DND-41 (cell line): Measurements from ENCODE around the gene KRT79.

Experiments
- ATAC-seq: fragments of 200-7000 bp; cut with Tn5 transposase; 3 replicates; pipeline ENCODE4 v1.9.1; 2021; ENCODE audit warnings: low read depth; ENCODE audit not compliant: insufficient read depth
- DNase-seq: peaks from one replicate; pipeline ENCODE4 v3.0.0-alpha.2; 2020
- H2AFZ ChIP-seq: 2 replicates; pipeline ENCODE4 v1.6.0; 2012; ENCODE audit warnings: low read depth, low read length
- H3K27ac ChIP-seq: 2 replicates; pipeline ENCODE4 v1.5.1; 2012; ENCODE audit warnings: low read length, inconsistent platforms
- H3K27me3 ChIP-seq: fragments of 200-600 bp; sonication (generic); 2 replicates; pipeline ENCODE4 v1.6.0; 2012; ENCODE audit warnings: low read length, mild to moderate bottlenecking, inconsistent platforms; ENCODE audit not compliant: insufficient read depth, poor library complexity
- H3K36me3 ChIP-seq: 2 replicates; pipeline ENCODE4 v1.5.1; 2012; ENCODE audit warnings: low read length, inconsistent platforms; ENCODE audit not compliant: insufficient read depth
- H3K4me1 ChIP-seq: 2 replicates; pipeline ENCODE4 v1.5.1; 2012; ENCODE audit warnings: mild to moderate bottlenecking, low read length; ENCODE audit not compliant: insufficient read depth
- H3K4me2 ChIP-seq: 2 replicates; pipeline ENCODE4 v1.6.0; 2012; ENCODE audit warnings: mild to moderate bottlenecking, moderate library complexity, low read length, inconsistent platforms; ENCODE audit not compliant: insufficient read depth
- H3K4me3 ChIP-seq, 2 experiments: fragments of 200-600 bp in 1 of 2; shearing (Covaris generic) in 1 of 2; 2 replicates each; pipeline ENCODE4 v1.5.1; 2012 to 2016; ENCODE audit warnings: inconsistent platforms in 2 of 2, low read length in 2 of 2, mild to moderate bottlenecking in 2 of 2, low read depth in 1 of 2, moderate library complexity in 1 of 2
- H3K79me2 ChIP-seq: 2 replicates; pipeline ENCODE4 v1.6.0; 2012; ENCODE audit warnings: low read length, inconsistent platforms; ENCODE audit not compliant: insufficient read depth
- H3K9ac ChIP-seq: 2 replicates; pipeline ENCODE4 v1.6.0; 2012; ENCODE audit warnings: low read depth, mild to moderate bottlenecking, inconsistent platforms, low read length, moderate library complexity
- H3K9me3 ChIP-seq: 2 replicates; pipeline ENCODE4 v1.5.1; 2012; ENCODE audit warnings: low read length, moderate library complexity, mild to moderate bottlenecking, inconsistent platforms; ENCODE audit not compliant: insufficient read depth, severe bottlenecking
- H4K20me1 ChIP-seq: 2 replicates; pipeline ENCODE4 v1.6.0; 2012; ENCODE audit warnings: low read length; ENCODE audit not compliant: insufficient read depth
- CTCF ChIP-seq: IDR thresholded peaks from 2 replicates; pipeline ENCODE4 v1.5.1; 2012; ENCODE audit warnings: borderline replicate concordance, low read length, moderate library complexity, mild to moderate bottlenecking; ENCODE audit not compliant: poor library complexity, severe bottlenecking; ENCODE audit errors: extremely low read depth
- EZH2 ChIP-seq: IDR thresholded peaks from 3 replicates; pipeline ENCODE4 v1.6.1; 2012; ENCODE audit warnings: borderline replicate concordance, low read depth, mild to moderate bottlenecking, moderate library complexity, low read length, inconsistent platforms; ENCODE audit not compliant: severe bottlenecking

Gene KRT79

GRCh38 chr12:52815676-52816588 is 18.2 kb downstream of the KRT79 start:
- Histone ChIP-seq H3K9me3 (no peaks in the 10 kb centered on the region), H3K9ac (no peak overlapping the region), H4K20me1 (0 out of 2 replicates have a peak, but pooled peaks cover 6% of the 10 kb centered on the region), H3K36me3 (no peaks in the 10 kb centered on the region), H3K27ac (no peak overlapping the region), H3K27me3 (peaks cover 18% of the 10 kb centered on the region), H3K4me2 (no peak overlapping the region), H3K4me3 (no peak overlapping the region), H2AFZ (no peak overlapping the region), H3K4me1 (no peaks in the 10 kb centered on the region), H3K79me2 (no peaks in the 10 kb centered on the region)
- no peak for TF ChIP-seq EZH2
- no peak for TF ChIP-seq CTCF
- DNase-seq: no peak
- no peak for ATAC-seq

- no peak overlapping the region for H3K4me3 ChIP-seq
- ATAC-seq (no peak), DNase-seq (no peak)
- no peak overlapping the region for H2AFZ ChIP-seq
- TF ChIP-seq CTCF: no peak
- no peak for TF ChIP-seq EZH2
- H3K27ac ChIP-seq: no peak overlapping the region
- no peaks in the 10 kb centered on the region for H3K36me3 ChIP-seq
- H3K27me3 ChIP-seq: peaks cover 12% of the 10 kb centered on the region
- H3K4me1 ChIP-seq: no peaks in the 10 kb centered on the region
- H3K4me2 ChIP-seq: no peak overlapping the region
- 0 out of 2 replicates have a peak, but pooled peaks cover under 1% of the 10 kb centered on the region for H4K20me1 ChIP-seq
- H3K9me3 ChIP-seq: no peaks in the 10 kb centered on the region
- no peaks in the 10 kb centered on the region for H3K79me2 ChIP-seq
- H3K9ac ChIP-seq: no peak overlapping the region
These were observed 18.9 kb downstream of the KRT79 start for GRCh38 chr12:52815161-52815560.

- no peak overlapping the region for H2AFZ ChIP-seq
- H3K9ac ChIP-seq: no peak overlapping the region
- no peaks in the 10 kb centered on the region for H3K4me1 ChIP-seq
- TF ChIP-seq EZH2 (no peak), CTCF (no peak)
- peaks cover 9% of the 10 kb centered on the region for H3K27me3 ChIP-seq
- H3K79me2 ChIP-seq: no peaks in the 10 kb centered on the region
- no peak for ATAC-seq
- H3K9me3 ChIP-seq: no peaks in the 10 kb centered on the region
- no peaks in the 10 kb centered on the region for H4K20me1 ChIP-seq
- no peak overlapping the region for H3K4me3 ChIP-seq
- no peak overlapping the region for H3K27ac ChIP-seq
- H3K4me2 ChIP-seq: no peak overlapping the region
- no peak for DNase-seq
- H3K36me3 ChIP-seq: no peaks in the 10 kb centered on the region
These were observed 19.4 kb downstream of the KRT79 start for GRCh38 chr12:52814710-52815155.
